HuH-7 (cell line): Measurements from ENCODE around the gene TGFB2.

Experiments used
- DNase-seq: peaks from one replicate; pipeline ENCODE4 v3.0.0; 2011; ENCODE audit warnings: low spot score

Gene TGFB2

GRCh38 chr1:218425647-218426342, 80.7 kb downstream of the TGFB2 start:
- peak; percentile 22 for DNase-seq

DNA sequence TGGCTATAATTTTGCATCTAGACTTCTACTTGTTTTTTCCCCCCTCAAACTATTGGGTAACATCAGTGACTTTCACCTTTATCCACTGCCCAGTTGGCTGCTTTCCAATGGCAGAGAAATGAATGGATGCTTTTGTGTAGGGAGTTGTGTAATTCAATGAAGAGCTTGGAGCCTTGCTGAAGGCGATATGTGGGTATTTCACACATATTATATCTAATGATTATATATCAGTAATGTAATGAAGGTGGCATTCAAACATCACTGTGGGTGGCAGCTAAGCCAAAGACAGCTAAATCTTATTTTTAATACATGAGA, 81.2 kb downstream of the TGFB2 start:
- peak; percentile 60 for DNase-seq

DNA sequence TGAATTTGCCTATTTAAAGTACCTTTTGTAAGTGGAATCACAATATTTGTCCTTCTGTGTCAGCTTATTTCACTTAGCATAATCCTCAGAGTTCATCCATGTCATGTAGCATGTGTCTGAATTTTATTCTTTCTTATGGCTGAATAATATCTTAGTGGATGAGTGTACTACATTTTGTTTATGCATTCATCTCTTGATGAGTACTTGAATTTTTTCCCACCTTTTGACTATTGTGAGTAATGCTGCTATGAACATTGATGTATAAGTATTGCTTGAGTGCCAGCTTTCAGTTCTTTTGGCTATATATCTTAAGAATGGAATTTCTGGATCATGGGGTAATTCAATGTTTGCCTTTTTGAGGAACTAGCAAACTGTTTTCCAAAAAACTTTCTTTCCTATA, 84.2 kb downstream of the TGFB2 start:
- no peak for DNase-seq

DNA sequence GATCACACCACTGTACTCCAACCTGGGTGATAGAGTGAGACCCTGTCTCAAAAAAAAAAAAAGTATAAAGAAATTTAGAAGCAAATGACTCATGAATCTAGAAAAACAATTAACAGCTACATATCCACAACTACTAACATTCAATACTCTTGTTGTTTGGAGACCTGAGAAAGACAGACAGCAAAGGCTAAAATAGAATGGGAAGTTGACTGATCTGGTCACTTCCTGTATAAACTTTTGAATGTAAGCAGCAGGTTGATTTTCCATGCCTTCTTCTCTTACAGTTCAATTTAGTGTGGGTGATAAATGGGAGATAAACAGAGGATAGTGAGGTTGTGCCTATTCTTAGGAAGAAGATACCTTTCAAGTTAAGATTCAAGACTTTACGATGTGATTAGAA, 85.2 kb downstream of the TGFB2 start:
- no peak for DNase-seq

DNA sequence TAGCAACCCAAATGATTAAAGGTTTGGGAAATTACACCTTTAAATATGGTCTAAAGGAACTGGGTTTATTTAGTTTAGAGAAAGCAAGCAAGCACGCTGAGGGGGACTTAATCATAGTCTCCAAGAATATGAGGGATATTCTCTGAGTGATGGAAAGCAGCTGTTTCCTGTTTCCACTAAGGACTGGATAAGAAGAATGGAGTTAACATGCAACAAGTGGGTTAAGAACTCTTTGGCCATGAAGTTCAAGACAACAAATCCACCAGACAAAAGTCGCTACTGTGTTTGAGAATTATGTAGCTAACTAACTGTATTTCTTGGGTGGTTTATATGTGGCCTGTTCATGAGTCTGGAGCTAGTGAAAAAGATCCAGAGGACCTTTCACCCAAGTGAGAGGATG, 85.7 kb downstream of the TGFB2 start:
- no peak for DNase-seq

DNA sequence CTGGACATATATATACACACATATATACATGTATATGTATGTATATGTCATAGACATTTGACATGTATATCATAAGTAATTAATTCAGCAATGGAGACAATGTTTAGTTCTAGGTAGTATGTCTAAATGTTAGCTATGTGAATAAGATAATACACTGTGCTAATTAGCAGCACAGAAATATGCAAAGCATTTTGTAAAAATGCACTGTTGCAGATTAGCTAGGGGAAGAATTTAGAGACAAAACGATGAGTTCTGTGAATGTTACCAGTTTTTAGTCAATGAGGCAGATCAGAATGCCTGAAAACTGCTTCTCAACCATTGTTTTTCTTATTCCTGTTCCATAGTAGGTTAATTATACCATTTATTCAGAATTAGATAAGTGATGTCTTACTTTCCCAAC, 86.3 kb downstream of the TGFB2 start:
- DNase-seq: no peak

DNA sequence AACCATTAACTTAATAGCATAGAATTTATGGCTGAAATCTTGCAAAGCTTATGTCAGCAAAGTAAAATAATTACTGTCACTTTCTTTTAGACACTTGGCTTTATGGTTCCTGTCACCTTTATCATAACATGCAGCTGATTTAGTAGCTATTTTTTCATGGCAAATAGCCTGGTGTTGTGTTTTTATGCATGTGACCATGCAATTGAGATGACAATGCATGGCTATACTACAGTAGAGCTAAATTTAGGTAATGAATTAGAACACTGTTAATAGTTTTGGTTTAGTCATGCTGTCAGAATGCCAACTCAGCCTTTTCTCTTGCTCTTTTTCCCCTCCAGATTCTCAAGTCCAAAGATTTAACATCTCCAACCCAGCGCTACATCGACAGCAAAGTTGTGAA, 88.6 kb downstream of the TGFB2 start:
- no peak for DNase-seq

- DNase-seq: no peak
These were observed 90.4 kb downstream of the TGFB2 start for GRCh38 chr1:218435528-218435927.

GRCh38 chr1:218436346-218436745, 91.2 kb downstream of the TGFB2 start:
- no peak for DNase-seq

GRCh38 chr1:218436997-218437396, 91.9 kb downstream of the TGFB2 start:
- DNase-seq: no peak

GRCh38 chr1:218439541-218440295, 94.6 kb downstream of the TGFB2 start:
- no peak for DNase-seq

DNA sequence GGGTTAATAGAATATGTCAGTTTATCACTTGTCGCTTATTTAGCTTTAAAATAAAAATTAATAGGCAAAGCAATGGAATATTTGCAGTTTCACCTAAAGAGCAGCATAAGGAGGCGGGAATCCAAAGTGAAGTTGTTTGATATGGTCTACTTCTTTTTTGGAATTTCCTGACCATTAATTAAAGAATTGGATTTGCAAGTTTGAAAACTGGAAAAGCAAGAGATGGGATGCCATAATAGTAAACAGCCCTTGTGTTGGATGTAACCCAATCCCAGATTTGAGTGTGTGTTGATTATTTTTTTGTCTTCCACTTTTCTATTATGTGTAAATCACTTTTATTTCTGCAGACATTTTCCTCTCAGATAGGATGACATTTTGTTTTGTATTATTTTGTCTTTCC, 98.1 kb downstream of the TGFB2 start:
- no peak for DNase-seq

DNA sequence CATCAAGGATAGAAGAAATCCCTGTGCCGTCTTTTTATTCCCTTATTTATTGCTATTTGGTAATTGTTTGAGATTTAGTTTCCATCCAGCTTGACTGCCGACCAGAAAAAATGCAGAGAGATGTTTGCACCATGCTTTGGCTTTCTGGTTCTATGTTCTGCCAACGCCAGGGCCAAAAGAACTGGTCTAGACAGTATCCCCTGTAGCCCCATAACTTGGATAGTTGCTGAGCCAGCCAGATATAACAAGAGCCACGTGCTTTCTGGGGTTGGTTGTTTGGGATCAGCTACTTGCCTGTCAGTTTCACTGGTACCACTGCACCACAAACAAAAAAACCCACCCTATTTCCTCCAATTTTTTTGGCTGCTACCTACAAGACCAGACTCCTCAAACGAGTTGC, 99.0 kb downstream of the TGFB2 start:
- no peak for DNase-seq

- DNase-seq: no peak
These were observed 99.5 kb downstream of the TGFB2 start for GRCh38 chr1:218444588-218444987.

DNA sequence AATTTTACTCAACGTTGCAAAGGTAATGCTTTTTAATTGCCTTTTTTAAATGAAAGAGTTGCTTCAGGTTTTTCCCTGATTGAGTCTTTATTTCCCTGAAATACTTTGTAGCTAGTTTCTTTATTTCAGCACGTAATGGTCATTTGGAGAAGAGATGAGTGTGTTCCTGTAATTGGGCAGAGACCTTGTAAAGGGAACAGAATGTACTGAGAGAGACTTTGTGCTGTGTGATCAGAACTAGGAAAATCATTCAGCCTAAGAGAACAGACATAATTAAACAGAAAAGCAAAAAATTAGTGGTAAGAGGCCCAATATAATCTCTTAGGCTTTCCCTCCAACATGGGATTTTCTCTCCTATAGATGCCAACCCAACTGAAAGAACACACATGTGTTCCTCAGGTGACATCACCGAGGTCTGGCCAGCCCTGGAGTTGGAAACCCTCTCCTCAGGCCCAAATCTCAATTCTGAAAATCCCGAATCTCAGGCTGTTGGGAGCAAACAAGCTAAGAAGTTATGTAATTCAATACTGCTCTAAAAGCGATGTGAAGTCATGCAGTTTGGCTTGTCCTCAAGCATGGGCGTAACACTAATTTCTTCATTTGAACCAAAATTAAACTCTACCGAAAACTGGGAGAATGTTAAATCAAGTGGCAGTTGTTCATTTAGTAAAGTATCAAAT, 102.0 kb downstream of the TGFB2 start:
- no peak for DNase-seq

DNA sequence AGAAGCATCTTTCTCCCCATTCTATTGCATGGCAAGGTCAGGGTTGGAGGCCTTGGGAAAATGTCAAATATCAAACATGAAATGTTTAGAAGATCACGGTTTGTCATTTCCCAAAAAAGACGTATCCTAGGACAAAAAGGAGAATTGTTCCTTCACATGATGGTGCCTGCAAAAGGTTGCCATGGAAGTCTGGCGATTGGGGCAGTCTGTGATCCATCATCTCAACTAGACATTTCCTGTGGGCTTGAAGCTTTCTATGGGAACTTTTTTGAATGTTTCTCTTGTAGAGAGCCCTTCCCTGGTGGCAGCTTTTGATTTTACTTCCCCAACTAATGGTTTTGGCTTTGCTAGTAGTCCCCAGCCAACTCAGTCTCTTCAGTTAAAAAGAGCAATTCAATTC, 106.3 kb downstream of the TGFB2 start:
- no peak for DNase-seq

DNA sequence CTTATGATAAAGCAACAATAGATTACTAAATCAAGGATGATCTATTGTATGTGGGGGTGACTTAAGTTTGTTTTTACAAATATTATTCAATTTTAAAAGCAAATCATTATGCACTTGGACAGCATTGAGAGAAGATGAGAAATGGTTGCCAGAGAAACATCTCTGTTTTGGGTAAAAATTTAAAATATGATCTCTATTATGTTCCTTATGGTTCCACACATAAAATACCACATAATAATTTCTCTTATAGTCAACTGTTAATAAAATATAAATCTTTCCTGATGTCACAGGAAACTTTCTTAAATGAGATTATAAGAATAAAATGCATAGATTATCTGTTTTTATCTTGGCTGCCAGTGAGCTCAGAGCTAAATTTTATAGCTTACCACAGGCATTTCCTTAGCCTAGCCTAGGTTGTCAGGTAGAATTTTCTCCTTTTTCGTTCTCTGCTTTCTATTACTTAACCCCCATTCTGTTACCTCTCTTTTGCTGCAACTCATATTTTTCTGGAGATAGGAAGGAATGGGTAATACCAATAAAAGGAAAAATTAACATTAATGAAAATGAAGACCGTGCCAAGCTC, 109.7 kb downstream of the TGFB2 start:
- DNase-seq: no peak

DNA sequence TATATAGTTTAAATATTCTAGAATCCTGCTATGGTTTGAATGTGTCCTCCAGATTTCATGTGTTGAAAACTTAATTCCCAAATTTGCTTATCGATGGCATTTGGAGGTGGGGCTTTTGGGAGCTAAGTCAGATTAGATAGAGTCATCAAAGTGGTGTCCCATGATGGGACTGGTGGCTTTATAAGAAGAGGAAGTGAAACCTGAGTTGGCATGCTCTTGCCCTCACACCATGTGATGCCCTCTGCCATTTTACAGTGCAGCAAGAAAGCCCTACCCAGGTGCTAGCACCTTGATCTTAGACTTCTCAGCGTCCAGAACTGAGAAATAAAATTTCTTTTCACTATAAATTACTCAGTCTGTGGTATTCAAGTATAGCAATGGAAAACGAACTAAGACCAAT, 111.3 kb downstream of the TGFB2 start:
- DNase-seq: no peak

- DNase-seq: no peak
These were observed 114.3 kb downstream of the TGFB2 start for GRCh38 chr1:218459450-218459849.

DNA sequence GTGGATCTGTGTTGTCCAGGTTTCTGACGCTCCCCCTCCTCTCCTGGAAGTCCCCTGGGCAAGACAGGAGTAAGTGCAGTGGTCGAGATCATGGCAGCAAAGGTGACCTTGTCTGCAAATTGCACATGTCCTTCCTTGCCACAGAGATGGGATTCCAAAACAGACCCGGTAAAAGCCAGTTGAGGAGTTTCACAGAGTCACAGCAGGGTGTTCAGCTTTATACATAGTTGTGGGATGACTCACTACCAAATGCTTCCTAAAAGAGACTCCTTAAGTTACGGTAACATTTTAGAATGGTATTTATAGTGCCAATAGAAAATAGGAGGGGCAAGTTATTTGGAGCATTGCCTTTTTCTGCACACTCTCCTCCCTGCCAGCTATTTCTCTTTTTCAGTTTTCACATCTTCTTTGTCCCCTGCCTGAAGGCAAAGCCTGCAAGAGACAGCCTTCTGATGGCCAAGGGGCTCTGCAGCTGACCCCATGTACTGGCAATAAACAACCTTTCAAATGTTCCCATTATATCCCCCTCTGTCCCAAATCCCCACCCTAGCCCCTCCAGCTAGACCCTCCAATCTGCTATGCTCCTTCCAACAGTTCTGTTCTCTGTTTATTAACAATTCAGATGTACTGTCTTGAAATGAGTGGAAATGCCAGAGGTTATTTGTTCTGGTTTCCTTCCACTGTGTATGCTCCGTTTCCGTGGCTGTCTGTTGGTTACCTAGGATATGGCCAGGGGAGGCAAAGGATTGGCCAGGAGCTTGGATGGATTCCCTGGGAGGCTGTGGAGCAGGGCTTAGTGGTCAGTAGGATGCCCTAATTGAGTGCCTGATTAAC, 115.0 kb downstream of the TGFB2 start:
- peak; percentile 28 for DNase-seq

- DNase-seq: no peak
These were observed 116.2 kb downstream of the TGFB2 start for GRCh38 chr1:218461351-218461750.

DNA sequence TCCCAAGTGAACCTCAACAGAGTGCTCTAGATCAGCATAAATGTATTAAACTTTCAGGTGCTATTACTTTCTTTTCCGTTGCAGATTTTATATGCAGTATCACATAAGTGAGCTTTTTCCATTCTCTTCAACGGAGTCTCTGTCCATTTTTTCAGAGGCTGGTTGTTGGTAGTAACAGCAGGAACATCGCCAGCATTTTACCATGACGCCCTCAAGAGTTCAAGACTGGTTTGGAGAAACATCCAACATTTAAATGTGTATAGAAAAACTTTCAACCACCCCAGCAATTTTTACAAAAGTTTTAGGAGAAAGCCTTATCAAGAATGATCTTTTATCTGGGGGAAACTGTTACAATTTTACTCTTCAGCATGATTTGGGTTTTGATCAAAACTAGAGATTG, 117.0 kb downstream of the TGFB2 start:
- DNase-seq: no peak
